Measurements from ENCODE around the gene NALCN.

DNA sequence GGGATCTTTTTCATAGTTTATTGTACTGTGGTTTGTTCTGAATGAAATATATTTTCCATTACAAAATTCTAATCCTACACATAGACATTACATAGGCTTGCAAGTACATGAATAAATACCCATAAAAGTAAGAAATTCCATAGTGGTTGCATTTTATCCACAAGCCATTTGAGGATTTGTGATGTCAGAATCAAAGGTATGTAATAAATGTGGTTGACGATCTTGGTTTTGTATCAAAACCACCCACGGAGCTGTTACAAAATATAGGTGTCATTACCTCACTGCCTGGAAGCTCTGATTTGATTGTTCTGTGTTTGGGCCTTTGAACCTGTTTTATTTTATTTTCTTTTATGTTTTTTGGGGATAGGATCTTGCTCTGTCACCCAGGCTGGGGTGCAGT is 125.1 kb downstream of the NALCN start:
- TF ChIP-seq, protein P1, sequence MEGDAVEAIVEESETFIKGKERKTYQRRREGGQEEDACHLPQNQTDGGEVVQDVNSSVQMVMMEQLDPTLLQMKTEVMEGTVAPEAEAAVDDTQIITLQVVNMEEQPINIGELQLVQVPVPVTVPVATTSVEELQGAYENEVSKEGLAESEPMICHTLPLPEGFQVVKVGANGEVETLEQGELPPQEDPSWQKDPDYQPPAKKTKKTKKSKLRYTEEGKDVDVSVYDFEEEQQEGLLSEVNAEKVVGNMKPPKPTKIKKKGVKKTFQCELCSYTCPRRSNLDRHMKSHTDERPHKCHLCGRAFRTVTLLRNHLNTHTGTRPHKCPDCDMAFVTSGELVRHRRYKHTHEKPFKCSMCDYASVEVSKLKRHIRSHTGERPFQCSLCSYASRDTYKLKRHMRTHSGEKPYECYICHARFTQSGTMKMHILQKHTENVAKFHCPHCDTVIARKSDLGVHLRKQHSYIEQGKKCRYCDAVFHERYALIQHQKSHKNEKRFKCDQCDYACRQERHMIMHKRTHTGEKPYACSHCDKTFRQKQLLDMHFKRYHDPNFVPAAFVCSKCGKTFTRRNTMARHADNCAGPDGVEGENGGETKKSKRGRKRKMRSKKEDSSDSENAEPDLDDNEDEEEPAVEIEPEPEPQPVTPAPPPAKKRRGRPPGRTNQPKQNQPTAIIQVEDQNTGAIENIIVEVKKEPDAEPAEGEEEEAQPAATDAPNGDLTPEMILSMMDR (IDR thresholded peaks at IDR 0.05; ENCODE audit: borderline replicate concordance, extremely low read depth, low read length, poor library complexity, severe bottlenecking), result no peak
- TF ChIP-seq EZH2 (IDR thresholded peaks at IDR 0.05; ENCODE audit: borderline replicate concordance, low read depth, low read length, severe bottlenecking), result no peak

Data from DND-41 (cell line).